SK-N-SH treated with all-trans-retinoic acid at 6 μM for 48 hours (cell line): ENCODE measurements around the gene PCK1.

ENCODE experiments used
- ATAC-seq: fragments of 200-7000 bp; cut with Tn5 transposase; 3 replicates; pipeline ENCODE4 v1.9.1; 2020; ENCODE audit warnings: mild to moderate bottlenecking, moderate library complexity
- ARNTL ChIP-seq: fragments of 450-650 bp; formaldehyde crosslinking; IDR thresholded peaks from 2 replicates; pipeline ENCODE4 v1.5.0; 2020; ENCODE audit warnings: low read depth, mild to moderate bottlenecking, moderate library complexity, borderline replicate concordance
- CSDC2 ChIP-seq: fragments of 250-450 bp; sonication (Bioruptor Pico); IDR thresholded peaks from 2 replicates; pipeline ENCODE4 v1.5.0; 2020; ENCODE audit warnings: mild to moderate bottlenecking, moderate library complexity
- ESRRG ChIP-seq: fragments of 250-450 bp; sonication (Bioruptor Pico); IDR thresholded peaks from 2 replicates; pipeline ENCODE4 v1.6.1; 2021; ENCODE audit warnings: mild to moderate bottlenecking
- GLIS3 ChIP-seq: fragments of 250-450 bp; sonication (Bioruptor Pico); IDR thresholded peaks from 2 replicates; pipeline ENCODE4 v1.5.0; 2020; ENCODE audit warnings: mild to moderate bottlenecking, moderate library complexity
- ISL1 ChIP-seq: fragments of 250-450 bp; sonication (Bioruptor Pico); IDR thresholded peaks from 2 replicates; pipeline ENCODE4 v2.1.2; 2022; ENCODE audit warnings: mild to moderate bottlenecking, moderate library complexity
- OSR1 ChIP-seq: fragments of 250-450 bp; sonication (Bioruptor Pico); IDR thresholded peaks from 2 replicates; pipeline ENCODE4 v1.8.0; 2022; ENCODE audit warnings: moderate library complexity, mild to moderate bottlenecking, inconsistent platforms
- PPARA ChIP-seq: fragments of 250-450 bp; sonication (Bioruptor Pico); IDR thresholded peaks from 2 replicates; pipeline ENCODE4 v1.5.0; 2020; ENCODE audit warnings: mild to moderate bottlenecking, borderline replicate concordance
- RARB ChIP-seq: fragments of 250-450 bp; sonication (Bioruptor Pico); IDR thresholded peaks from 2 replicates; pipeline ENCODE4 v1.8.0; 2021; ENCODE audit warnings: mild to moderate bottlenecking, moderate library complexity
- SNAI2 ChIP-seq: fragments of 250-450 bp; sonication (Bioruptor Pico); IDR thresholded peaks from 2 replicates; pipeline ENCODE4 v1.5.0; 2020; ENCODE audit warnings: mild to moderate bottlenecking, moderate library complexity
- TOX ChIP-seq: fragments of 250-450 bp; sonication (Bioruptor Pico); IDR thresholded peaks from 2 replicates; pipeline ENCODE4 v1.8.0; 2021; ENCODE audit warnings: mild to moderate bottlenecking, moderate library complexity, borderline replicate concordance
- ZC3H10 ChIP-seq: fragments of 250-450 bp; sonication (Bioruptor Pico); IDR thresholded peaks from 2 replicates; pipeline ENCODE4 v1.5.1; 2021; ENCODE audit warnings: mild to moderate bottlenecking, moderate library complexity
- ZFP3 ChIP-seq: fragments of 250-450 bp; sonication (Bioruptor Pico); IDR thresholded peaks from 2 replicates; pipeline ENCODE4 v1.5.0; 2020; ENCODE audit warnings: mild to moderate bottlenecking, moderate library complexity
- ZFP30 ChIP-seq: fragments of 450-650 bp; formaldehyde crosslinking; IDR thresholded peaks from 2 replicates; pipeline ENCODE4 v1.5.0; 2022; ENCODE audit warnings: mild to moderate bottlenecking, moderate library complexity
- ZNF565 ChIP-seq: fragments of 450-650 bp; formaldehyde crosslinking; conservative IDR thresholded peaks from 2 replicates; pipeline ENCODE4 v1.5.0; 2020; ENCODE audit warnings: low read depth, mild to moderate bottlenecking, moderate library complexity
- ZNF70 ChIP-seq: fragments of 450-650 bp; formaldehyde crosslinking; IDR thresholded peaks from 2 replicates; pipeline ENCODE4 v1.5.0; 2020; ENCODE audit warnings: mild to moderate bottlenecking, moderate library complexity
- ZNF8 ChIP-seq: fragments of 450-650 bp; formaldehyde crosslinking; IDR thresholded peaks from 2 replicates; pipeline ENCODE4 v1.5.0; 2020; ENCODE audit warnings: mild to moderate bottlenecking, moderate library complexity
- TF ChIP-seq, protein P1 (sequence below): fragments of 250-450 bp; sonication (Bioruptor Pico); IDR thresholded peaks from 2 replicates; pipeline ENCODE4 v1.8.0; 2021; ENCODE audit warnings: low read depth, mild to moderate bottlenecking, moderate library complexity, borderline replicate concordance
- TF ChIP-seq, protein P2 (sequence below): fragments of 250-450 bp; sonication (Bioruptor Pico); IDR thresholded peaks from 2 replicates; pipeline ENCODE4 v1.5.1; 2021; ENCODE audit warnings: mild to moderate bottlenecking, moderate library complexity
- TF ChIP-seq, protein P3 (sequence below): fragments of 250-450 bp; sonication (Bioruptor Pico); IDR thresholded peaks from 2 replicates; pipeline ENCODE4 v1.8.0; 2020; ENCODE audit warnings: mild to moderate bottlenecking, moderate library complexity, borderline replicate concordance
- TF ChIP-seq, protein P4 (sequence below): fragments of 250-450 bp; sonication (Bioruptor Pico); IDR thresholded peaks from 2 replicates; pipeline ENCODE4 v1.5.0; 2020; ENCODE audit warnings: mild to moderate bottlenecking, moderate library complexity
- TF ChIP-seq, protein P5 (sequence below): fragments of 250-450 bp; sonication (Bioruptor Pico); IDR thresholded peaks from 2 replicates; pipeline ENCODE4 v1.5.1; 2020; ENCODE audit warnings: low read depth, mild to moderate bottlenecking, moderate library complexity

Gene PCK1

DNA sequence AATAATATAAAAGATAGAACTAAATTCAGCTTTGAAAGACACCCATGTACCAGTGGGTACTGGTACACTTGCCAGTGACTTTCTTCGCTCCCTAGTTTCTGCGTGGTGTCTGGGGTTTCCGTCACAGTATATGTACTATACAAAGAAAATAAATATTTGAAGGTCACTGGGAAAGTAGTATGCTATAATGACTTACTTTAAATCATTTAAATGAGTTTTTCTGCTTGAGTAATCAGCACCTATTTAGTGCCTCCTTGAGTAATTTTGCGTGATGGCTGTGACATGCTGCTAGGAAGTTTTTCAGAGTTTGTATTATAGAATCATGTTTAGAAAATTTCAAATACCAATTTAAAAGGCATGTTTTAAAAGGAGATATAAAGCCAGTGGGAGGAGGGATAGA lies 32.8 kb upstream of the PCK1 start:
- ATAC-seq, result no peak
- TF ChIP-seq ZNF70 (CRISPR knock-in tag) (no peak), ESRRG (CRISPR knock-in tag) (no peak), ARNTL (CRISPR knock-in tag) (no peak), CSDC2 (CRISPR knock-in tag) (no peak), ISL1 (CRISPR knock-in tag) (no peak), ZC3H10 (CRISPR knock-in tag) (no peak), ZFP3 (CRISPR knock-in tag) (no peak)
- TF ChIP-seq, protein P1, sequence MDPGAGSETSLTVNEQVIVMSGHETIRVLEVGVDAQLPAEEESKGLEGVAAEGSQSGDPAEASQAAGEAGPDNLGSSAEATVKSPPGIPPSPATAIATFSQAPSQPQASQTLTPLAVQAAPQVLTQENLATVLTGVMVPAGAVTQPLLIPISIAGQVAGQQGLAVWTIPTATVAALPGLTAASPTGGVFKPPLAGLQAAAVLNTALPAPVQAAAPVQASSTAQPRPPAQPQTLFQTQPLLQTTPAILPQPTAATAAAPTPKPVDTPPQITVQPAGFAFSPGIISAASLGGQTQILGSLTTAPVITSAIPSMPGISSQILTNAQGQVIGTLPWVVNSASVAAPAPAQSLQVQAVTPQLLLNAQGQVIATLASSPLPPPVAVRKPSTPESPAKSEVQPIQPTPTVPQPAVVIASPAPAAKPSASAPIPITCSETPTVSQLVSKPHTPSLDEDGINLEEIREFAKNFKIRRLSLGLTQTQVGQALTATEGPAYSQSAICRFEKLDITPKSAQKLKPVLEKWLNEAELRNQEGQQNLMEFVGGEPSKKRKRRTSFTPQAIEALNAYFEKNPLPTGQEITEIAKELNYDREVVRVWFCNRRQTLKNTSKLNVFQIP (CRISPR knock-in tag), result no peak
- TF ChIP-seq, protein P2, sequence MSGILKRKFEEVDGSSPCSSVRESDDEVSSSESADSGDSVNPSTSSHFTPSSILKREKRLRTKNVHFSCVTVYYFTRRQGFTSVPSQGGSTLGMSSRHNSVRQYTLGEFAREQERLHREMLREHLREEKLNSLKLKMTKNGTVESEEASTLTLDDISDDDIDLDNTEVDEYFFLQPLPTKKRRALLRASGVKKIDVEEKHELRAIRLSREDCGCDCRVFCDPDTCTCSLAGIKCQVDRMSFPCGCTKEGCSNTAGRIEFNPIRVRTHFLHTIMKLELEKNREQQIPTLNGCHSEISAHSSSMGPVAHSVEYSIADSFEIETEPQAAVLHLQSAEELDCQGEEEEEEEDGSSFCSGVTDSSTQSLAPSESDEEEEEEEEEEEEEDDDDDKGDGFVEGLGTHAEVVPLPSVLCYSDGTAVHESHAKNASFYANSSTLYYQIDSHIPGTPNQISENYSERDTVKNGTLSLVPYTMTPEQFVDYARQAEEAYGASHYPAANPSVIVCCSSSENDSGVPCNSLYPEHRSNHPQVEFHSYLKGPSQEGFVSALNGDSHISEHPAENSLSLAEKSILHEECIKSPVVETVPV, result no peak
- TF ChIP-seq, protein P3, sequence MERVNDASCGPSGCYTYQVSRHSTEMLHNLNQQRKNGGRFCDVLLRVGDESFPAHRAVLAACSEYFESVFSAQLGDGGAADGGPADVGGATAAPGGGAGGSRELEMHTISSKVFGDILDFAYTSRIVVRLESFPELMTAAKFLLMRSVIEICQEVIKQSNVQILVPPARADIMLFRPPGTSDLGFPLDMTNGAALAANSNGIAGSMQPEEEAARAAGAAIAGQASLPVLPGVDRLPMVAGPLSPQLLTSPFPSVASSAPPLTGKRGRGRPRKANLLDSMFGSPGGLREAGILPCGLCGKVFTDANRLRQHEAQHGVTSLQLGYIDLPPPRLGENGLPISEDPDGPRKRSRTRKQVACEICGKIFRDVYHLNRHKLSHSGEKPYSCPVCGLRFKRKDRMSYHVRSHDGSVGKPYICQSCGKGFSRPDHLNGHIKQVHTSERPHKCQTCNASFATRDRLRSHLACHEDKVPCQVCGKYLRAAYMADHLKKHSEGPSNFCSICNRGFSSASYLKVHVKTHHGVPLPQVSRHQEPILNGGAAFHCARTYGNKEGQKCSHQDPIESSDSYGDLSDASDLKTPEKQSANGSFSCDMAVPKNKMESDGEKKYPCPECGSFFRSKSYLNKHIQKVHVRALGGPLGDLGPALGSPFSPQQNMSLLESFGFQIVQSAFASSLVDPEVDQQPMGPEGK (CRISPR knock-in tag), result no peak
- TF ChIP-seq, protein P4, sequence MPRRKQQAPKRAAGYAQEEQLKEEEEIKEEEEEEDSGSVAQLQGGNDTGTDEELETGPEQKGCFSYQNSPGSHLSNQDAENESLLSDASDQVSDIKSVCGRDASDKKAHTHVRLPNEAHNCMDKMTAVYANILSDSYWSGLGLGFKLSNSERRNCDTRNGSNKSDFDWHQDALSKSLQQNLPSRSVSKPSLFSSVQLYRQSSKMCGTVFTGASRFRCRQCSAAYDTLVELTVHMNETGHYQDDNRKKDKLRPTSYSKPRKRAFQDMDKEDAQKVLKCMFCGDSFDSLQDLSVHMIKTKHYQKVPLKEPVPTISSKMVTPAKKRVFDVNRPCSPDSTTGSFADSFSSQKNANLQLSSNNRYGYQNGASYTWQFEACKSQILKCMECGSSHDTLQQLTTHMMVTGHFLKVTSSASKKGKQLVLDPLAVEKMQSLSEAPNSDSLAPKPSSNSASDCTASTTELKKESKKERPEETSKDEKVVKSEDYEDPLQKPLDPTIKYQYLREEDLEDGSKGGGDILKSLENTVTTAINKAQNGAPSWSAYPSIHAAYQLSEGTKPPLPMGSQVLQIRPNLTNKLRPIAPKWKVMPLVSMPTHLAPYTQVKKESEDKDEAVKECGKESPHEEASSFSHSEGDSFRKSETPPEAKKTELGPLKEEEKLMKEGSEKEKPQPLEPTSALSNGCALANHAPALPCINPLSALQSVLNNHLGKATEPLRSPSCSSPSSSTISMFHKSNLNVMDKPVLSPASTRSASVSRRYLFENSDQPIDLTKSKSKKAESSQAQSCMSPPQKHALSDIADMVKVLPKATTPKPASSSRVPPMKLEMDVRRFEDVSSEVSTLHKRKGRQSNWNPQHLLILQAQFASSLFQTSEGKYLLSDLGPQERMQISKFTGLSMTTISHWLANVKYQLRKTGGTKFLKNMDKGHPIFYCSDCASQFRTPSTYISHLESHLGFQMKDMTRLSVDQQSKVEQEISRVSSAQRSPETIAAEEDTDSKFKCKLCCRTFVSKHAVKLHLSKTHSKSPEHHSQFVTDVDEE (CRISPR knock-in tag), result no peak
- TF ChIP-seq, protein P5, sequence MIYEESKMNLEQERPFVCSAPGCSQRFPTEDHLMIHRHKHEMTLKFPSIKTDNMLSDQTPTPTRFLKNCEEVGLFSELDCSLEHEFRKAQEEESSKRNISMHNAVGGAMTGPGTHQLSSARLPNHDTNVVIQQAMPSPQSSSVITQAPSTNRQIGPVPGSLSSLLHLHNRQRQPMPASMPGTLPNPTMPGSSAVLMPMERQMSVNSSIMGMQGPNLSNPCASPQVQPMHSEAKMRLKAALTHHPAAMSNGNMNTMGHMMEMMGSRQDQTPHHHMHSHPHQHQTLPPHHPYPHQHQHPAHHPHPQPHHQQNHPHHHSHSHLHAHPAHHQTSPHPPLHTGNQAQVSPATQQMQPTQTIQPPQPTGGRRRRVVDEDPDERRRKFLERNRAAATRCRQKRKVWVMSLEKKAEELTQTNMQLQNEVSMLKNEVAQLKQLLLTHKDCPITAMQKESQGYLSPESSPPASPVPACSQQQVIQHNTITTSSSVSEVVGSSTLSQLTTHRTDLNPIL, result no peak

DNA sequence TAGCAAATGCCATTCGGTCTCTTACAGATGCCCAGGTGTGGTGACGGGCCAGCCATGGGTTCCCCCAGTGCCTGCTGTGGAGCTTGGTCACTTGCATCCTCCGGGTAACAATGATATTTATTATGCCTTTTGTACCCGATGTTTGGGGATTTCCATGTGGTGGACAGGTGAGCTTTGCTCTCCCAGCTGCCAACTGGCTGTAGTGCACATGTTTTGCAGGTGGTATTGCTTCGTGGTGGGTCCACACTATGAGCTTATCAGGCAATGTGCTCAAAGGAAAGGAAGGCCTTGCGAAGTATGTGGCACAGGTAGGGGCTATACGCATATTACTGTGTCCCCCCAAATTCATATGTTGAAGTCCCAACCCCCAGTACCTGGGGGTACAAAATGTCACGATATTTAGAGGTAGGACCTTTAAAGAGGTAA lies 31.7 kb upstream of the PCK1 start:
- no peak for ATAC-seq
- TF ChIP-seq ISL1 (CRISPR knock-in tag) (no peak), ZNF565 (CRISPR knock-in tag) (no peak), TOX (CRISPR knock-in tag) (no peak), CSDC2 (CRISPR knock-in tag) (no peak), GLIS3 (CRISPR knock-in tag) (no peak), ZFP3 (CRISPR knock-in tag) (no peak), ZFP30 (no peak), ZNF8 (no peak), ARNTL (CRISPR knock-in tag) (no peak), SNAI2 (CRISPR knock-in tag) (no peak), RARB (CRISPR knock-in tag) (no peak), PPARA (CRISPR knock-in tag) (no peak), OSR1 (CRISPR knock-in tag) (no peak)
- TF ChIP-seq, protein P4 (CRISPR knock-in tag), result no peak
- TF ChIP-seq, protein P2, result no peak
- TF ChIP-seq, protein P5, result no peak
- TF ChIP-seq, protein P1 (CRISPR knock-in tag), result no peak
